ENCODE measurements around the gene CYP2A6. TPM values are rescaled to one million over a fixed set of nuclear protein-coding genes. Genes with fewer than 3 reads are reported as not detected.

The CYP2A6 gene
- total and polyA plus RNA-seq, 2 donors: 0.09 to 0.16 TPM

Other genes with a start within 250 kb of the CYP2A6 start
- gene LTBP4, start 249.1 kb downstream of the CYP2A6 start, total RNA-seq: 6.0 TPM
- gene LTBP4, start 249.1 kb downstream of the CYP2A6 start, polyA plus RNA-seq: 35.6 TPM
- 2.0 TPM for gene NUMBL, start 159.8 kb downstream of the CYP2A6 start, total RNA-seq
- gene NUMBL, start 159.8 kb downstream of the CYP2A6 start, polyA plus RNA-seq: 15.3 TPM
- gene COQ8B, start 133.6 kb downstream of the CYP2A6 start, total RNA-seq: 21.6 TPM
- gene COQ8B, start 133.6 kb downstream of the CYP2A6 start, polyA plus RNA-seq: 40.1 TPM
- 6.7 TPM for gene ITPKC, start 133.3 kb downstream of the CYP2A6 start, total RNA-seq
- gene ITPKC, start 133.3 kb downstream of the CYP2A6 start, polyA plus RNA-seq: 35.5 TPM
- gene ACTMAP, start 100.0 kb downstream of the CYP2A6 start, total RNA-seq: 1.1 TPM
- 7.4 TPM for gene ACTMAP, start 100.0 kb downstream of the CYP2A6 start, polyA plus RNA-seq
- gene SNRPA, start 99.2 kb downstream of the CYP2A6 start, total RNA-seq: 60.9 TPM
- 58.4 TPM for gene SNRPA, start 99.2 kb downstream of the CYP2A6 start, polyA plus RNA-seq
- gene MIA, start 74.9 kb downstream of the CYP2A6 start, total RNA-seq: 3.8 TPM
- 38.7 TPM for gene MIA, start 74.9 kb downstream of the CYP2A6 start, polyA plus RNA-seq
- 24.2 TPM for gene RAB4B, start 72.2 kb downstream of the CYP2A6 start, total RNA-seq
- gene RAB4B, start 72.2 kb downstream of the CYP2A6 start, polyA plus RNA-seq: 86.7 TPM
- 80.0 TPM for gene EGLN2, start 51.3 kb downstream of the CYP2A6 start, total RNA-seq
- gene EGLN2, start 51.3 kb downstream of the CYP2A6 start, polyA plus RNA-seq: 90.3 TPM
- gene CYP2A7, start 31.8 kb upstream of the CYP2A6 start, total RNA-seq: not detected
- 0.21 TPM for gene CYP2A7, start 31.8 kb upstream of the CYP2A6 start, polyA plus RNA-seq
- gene CYP2B6, start 140.8 kb upstream of the CYP2A6 start, total RNA-seq: not detected
- 0.02 TPM for gene CYP2B6, start 140.8 kb upstream of the CYP2A6 start, polyA plus RNA-seq
- gene CYP2A13, start 238.0 kb upstream of the CYP2A6 start, total RNA-seq: not detected
- 0.05 TPM for gene CYP2A13, start 238.0 kb upstream of the CYP2A6 start, polyA plus RNA-seq